ENCODE measurements around the gene GPR162.

GRCh38 chr12:6863586-6864321 is 42.1 kb downstream of the GPR162 start:
- TF ChIP-seq EZH2 (IDR thresholded peaks at IDR 0.05; ENCODE audit: low read depth), result no peak
- no peak for TF ChIP-seq CTCF (conservative IDR thresholded peaks at IDR 0.05)

Measured in PC-9 (cell line).